ENCODE data around the gene NPW. TPM values are rescaled to one million over a fixed set of nuclear protein-coding genes. Genes with fewer than 3 reads are reported as not detected.

Gene NPW
- total RNA-seq, 1 experiment from 2014 or later, result 7.1 TPM

GRCh38 chr16:1990351-1991134 is 29.0 kb upstream of the NPW start:
- peaks cover 42% of the 10 kb centered on the region for H3K27me3 Mint-ChIP-seq (ENCODE audit: low read depth)
- Histone ChIP-seq H3K9ac (ENCODE audit: extremely low read depth, insufficient read length, low read length) (no peak overlapping the region), H4K5ac (ENCODE audit: insufficient read length, low read depth, low read length) (no peak overlapping the region), H3K23me2 (ENCODE audit: insufficient read length, low read depth, low read length, poor library complexity, severe bottlenecking) (peaks cover 18% of the 10 kb centered on the region), H3K27ac (ENCODE audit: insufficient read length, low read depth, low read length) (no peak overlapping the region), H3K14ac (ENCODE audit: insufficient read depth, low read length) (peak overlapping the region; percentile 70), H3K4me2 (ENCODE audit: insufficient read depth, insufficient read length, low read length) (peak overlapping the region; percentile 53), H2BK5ac (ENCODE audit: insufficient read length, low read length) (no peak overlapping the region), H3K4me1 (ENCODE audit: insufficient read depth, low read length) (no peaks in the 10 kb centered on the region; the same call in 1 of the 2 replicates), H3K79me2 (ENCODE audit: insufficient read depth, low read length) (no peaks in the 10 kb centered on the region), H3K23ac (ENCODE audit: insufficient read length, low read depth, low read length) (no peak overlapping the region), H2BK15ac (ENCODE audit: low read depth, low read length) (no peak overlapping the region; the same call in 1 of the 2 replicates), H2AK5ac (ENCODE audit: insufficient read length, low read length) (no peak overlapping the region), H3K4ac (ENCODE audit: low read depth, low read length) (no peak overlapping the region), H3T11ph (ENCODE audit: low read length) (no peak overlapping the region), H2BK12ac (ENCODE audit: insufficient read length, low read depth, low read length) (no peak overlapping the region), H3K27me3 (ENCODE audit: insufficient read depth, low read length) (peaks cover 15% of the 10 kb centered on the region; the same call in 1 of the 2 replicates), H3K9me3 (ENCODE audit: control insufficient read depth, low read depth, low read length) (no peaks in the 10 kb centered on the region), H2BK120ac (ENCODE audit: low read depth, low read length, poor library complexity, severe bottlenecking) (no peak overlapping the region), H3K79me1 (ENCODE audit: insufficient read depth, low read depth, low read length, poor library complexity, severe bottlenecking) (no peaks in the 10 kb centered on the region), H4K8ac (replicated peaks; ENCODE audit: insufficient read length, low read depth, low read length) (no peak overlapping the region), H2AFZ (ENCODE audit: low read length) (no peak overlapping the region), H3K18ac (ENCODE audit: insufficient read length, low read depth, low read length) (no peak overlapping the region), H4K20me1 (ENCODE audit: control insufficient read depth, insufficient read depth, insufficient read length) (peaks cover under 1% of the 10 kb centered on the region), H3K56ac (ENCODE audit: insufficient read length, low read depth, low read length) (no peak overlapping the region), H2BK20ac (ENCODE audit: low read depth, low read length, poor library complexity, severe bottlenecking) (no peak overlapping the region), H4K91ac (ENCODE audit: insufficient read length, low read depth, low read length) (no peak overlapping the region)
- H3K4me3 Mint-ChIP-seq, result peak overlapping the region; percentile 66 to 84
- H3K4me1 Mint-ChIP-seq, result peaks cover 16 to 20% of the 10 kb centered on the region in 2 experiments
- H3K27ac Mint-ChIP-seq, result peak overlapping the region in 1 of 3 experiments; percentile 57; a peak in 1 of 7 replicates
- no peaks in the 10 kb centered on the region; a peak in 1 of 5 replicates for H3K9me3 Mint-ChIP-seq
- DNase-seq, result peak; percentile 86
- no peak for TF ChIP-seq CTCF (conservative IDR thresholded peaks at IDR 0.05)
- H3K36me3 Mint-ChIP-seq (ENCODE audit: insufficient read depth in 1 of 3, low read depth in 3 of 3), result peaks cover 0 to 16% (median 14%) of the 10 kb centered on the region in 3 experiments; a peak in 6 of 7 replicates
- WGBS (ENCODE audit: extremely low coverage, insufficient read length, low lambda C conversion rate), result no CpG with 5 or more reads among the region's 50 CpGs

Measured in H9 (cell line).